Activated naive CD8-positive, alpha-beta T cell treated with anti-CD3 and anti-CD28 coated beads, Interleukin-2, amount 50 U/mL, for 16 hours (primary cell): ENCODE data around the gene POLQ.
"Not testable (repeated sequence)": the region's sequence is repeated elsewhere in the genome, so short reads cannot be mapped to it uniquely, and the experiment has no call there.

ENCODE experiments used
- DNase-seq: peaks from one replicate; pipeline ENCODE4 v3.0.0-alpha.2; 2020; ENCODE audit warnings: low read depth, low spot score

POLQ gene

GRCh38 chr3:121430664-121431215 is 115.0 kb downstream of the POLQ start:
- no peak for DNase-seq

GRCh38 chr3:121424549-121424948 is 121.2 kb downstream of the POLQ start:
- no peak for DNase-seq

- DNase-seq: no peak
Measured at GRCh38 chr3:121418182-121418581, 127.6 kb downstream of the POLQ start.

GRCh38 chr3:121414924-121415323 is 130.9 kb downstream of the POLQ start:
- DNase-seq: no peak

- DNase-seq: no peak
Measured at GRCh38 chr3:121411523-121411922, 134.3 kb downstream of the POLQ start.

- DNase-seq: no peak
Measured at GRCh38 chr3:121405631-121406030, 140.2 kb downstream of the POLQ start.

GRCh38 chr3:121399820-121400219 is 146.0 kb downstream of the POLQ start:
- no peak for DNase-seq

GRCh38 chr3:121398051-121398450 is 147.7 kb downstream of the POLQ start:
- not testable (repeated sequence) for DNase-seq

- not testable (repeated sequence) for DNase-seq
Measured at GRCh38 chr3:121395967-121396366, 149.8 kb downstream of the POLQ start.

- DNase-seq: not testable (repeated sequence)
Measured at GRCh38 chr3:121388308-121388707, 157.5 kb downstream of the POLQ start.
